Hippocampal formation (tissue), 2 donors: ENCODE results near the gene PAN3.
"Not testable (repeated sequence)": the region's sequence is repeated elsewhere in the genome, so short reads cannot be mapped to it uniquely, and the experiment has no call there.

Source experiments
- DNase-seq, 2 donors: peaks; one replicate each; lab custom pipeline; 2025; lab: John Stamatoyannopoulos, UW

The PAN3 gene

GRCh38 chr13:28136916-28137315, 1.4 kb upstream of the PAN3 start:
- DNase-seq: no peak

- DNase-seq: no peak
Measured at GRCh38 chr13:28137596-28137995, 749 bp upstream of the PAN3 start.

- peak; percentile 53 to 76 for DNase-seq
Measured at GRCh38 chr13:28138756-28139470, 568 bp downstream of the PAN3 start.

- no peak for DNase-seq
Measured at GRCh38 chr13:28140433-28141125, 2.2 kb downstream of the PAN3 start.

GRCh38 chr13:28141542-28141941, 3.2 kb downstream of the PAN3 start:
- DNase-seq: not testable (repeated sequence)

GRCh38 chr13:28145049-28145448, 6.7 kb downstream of the PAN3 start:
- no peak for DNase-seq

DNA sequence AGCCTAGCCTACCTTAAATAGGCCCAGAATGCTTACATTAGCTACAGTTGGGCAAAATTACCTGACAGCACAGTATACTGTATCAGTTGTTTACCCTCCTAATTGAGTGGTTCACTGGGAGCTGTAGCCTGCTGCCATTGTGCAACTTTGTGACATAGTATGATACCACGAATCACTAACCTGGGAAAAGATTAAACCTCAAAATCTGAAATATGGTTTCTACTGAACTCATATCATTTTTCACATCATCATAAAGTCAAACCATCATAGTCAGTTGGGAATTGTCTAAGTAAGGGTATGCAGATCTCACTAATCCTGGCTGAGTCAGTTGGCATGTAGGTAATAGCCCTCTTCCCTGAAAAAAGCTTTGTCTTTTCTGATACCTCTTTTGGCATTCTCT, 9.2 kb downstream of the PAN3 start:
- DNase-seq: no peak

GRCh38 chr13:28159057-28159456, 20.7 kb downstream of the PAN3 start:
- no peak for DNase-seq

DNA sequence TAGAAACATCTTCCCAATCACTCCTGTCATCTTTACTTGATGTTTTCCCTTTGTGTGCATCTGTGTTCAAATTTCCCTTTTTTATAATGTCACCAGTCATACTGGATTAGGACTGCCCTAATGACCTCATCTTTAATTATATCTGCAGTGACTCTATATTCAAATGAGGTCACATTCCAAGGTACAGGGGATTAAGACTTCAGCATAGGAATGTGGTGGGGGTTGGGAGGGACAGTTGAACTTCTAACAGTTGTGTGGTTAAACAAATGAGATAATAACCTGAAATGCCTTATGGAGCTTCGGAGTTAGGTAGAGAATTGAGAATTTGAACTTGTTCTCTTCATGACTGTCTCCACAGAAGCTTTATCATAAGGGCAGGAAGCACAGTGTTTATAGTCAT, 23.0 kb downstream of the PAN3 start:
- DNase-seq: no peak

DNA sequence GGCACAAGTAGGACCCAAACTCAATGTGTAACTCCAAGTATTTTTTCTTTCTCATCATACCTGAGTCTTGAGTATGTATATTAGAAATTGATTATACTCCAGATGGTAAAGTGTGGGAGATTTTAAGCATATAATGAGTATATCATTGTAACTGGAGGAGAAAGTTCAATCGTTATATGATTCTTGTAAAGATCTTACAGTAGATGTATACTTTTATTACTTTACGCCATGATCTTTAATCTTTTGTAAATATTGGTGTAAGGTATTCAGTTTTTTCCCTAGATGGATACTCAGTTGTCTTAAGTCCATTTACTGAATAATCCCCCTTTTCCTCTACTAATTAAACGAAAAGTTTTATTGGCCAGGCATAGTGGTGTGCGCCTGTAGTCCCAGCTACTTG, 25.2 kb downstream of the PAN3 start:
- DNase-seq: no peak

- DNase-seq: no peak
Measured at GRCh38 chr13:28166257-28166656, 27.9 kb downstream of the PAN3 start.

DNA sequence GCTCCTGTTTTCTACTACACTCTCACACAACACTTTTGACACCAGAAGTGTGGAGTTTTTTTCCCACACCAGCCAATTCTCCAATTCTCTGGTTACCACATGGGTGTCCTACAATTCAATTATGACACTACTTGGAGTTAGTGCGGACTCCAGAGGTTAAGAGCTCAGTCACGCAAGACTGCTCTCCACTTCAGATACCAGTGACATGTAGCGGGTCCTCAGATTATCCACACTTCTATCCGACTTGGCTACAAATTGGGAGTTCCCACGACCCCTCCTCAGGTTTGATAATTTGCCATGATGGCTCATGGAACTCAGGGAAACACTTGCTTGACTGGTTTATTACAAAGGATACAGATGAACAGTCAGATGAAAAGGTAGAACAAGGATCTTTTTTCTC, 32.9 kb downstream of the PAN3 start:
- no peak for DNase-seq

GRCh38 chr13:28172947-28173346, 34.6 kb downstream of the PAN3 start:
- DNase-seq: no peak

DNA sequence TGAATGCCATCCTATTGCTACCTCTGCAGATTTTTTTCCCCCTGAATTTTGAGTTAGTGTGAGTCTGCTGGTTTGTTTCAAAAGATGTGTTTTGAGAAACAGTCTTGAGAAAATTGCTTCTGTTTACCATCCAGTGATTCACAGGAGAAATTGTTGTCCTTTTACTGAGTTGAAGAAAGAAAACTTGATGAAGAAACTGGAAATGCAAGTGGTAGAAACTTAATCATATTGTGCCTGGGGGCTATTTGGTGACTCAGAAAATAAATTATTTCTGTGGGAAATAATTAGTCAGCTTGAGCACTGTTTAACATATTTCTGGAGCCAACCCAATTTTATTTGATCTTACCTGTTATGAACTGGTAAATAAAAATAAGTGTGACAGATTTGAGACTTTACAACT, 35.4 kb downstream of the PAN3 start:
- DNase-seq: no peak

DNA sequence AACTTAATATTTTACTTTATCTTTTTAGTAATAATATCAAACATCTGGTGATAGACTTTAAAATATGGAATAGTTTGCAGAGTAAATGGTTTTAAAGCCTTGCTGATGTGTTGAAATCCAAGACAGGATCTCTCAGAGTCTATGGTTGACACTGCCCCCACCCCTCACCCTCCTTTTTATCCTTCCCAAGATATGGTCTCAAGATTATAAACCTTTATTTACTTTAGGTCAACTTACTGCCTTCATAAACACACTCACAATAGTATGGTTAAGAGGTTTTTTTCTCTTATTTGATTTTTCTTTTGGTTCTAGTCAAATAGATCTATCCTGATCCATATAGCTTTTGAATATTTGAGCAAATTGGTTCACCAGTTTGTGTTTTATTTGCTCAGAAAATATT, 39.0 kb downstream of the PAN3 start:
- no peak for DNase-seq

DNA sequence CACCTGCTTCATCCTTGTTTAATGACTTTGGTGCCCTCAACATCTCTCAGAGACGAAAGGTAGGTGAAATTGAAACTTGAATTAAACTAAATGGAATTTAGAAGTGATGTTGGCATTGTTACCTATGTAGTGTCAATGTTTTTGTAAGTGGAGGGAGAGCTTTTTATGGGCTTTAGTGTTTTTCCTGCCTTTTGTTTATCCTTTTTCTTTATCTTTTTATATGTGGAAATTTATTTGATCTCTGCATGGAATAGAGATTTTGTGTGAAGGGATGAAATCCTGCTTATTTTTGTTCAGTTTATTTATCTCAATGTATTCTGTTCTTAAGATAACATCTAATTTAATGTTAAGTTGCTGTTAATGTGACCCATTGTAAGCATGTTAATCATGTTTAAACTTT, 39.5 kb downstream of the PAN3 start:
- DNase-seq: no peak

- DNase-seq: no peak
Measured at GRCh38 chr13:28179974-28180373, 41.6 kb downstream of the PAN3 start.

DNA sequence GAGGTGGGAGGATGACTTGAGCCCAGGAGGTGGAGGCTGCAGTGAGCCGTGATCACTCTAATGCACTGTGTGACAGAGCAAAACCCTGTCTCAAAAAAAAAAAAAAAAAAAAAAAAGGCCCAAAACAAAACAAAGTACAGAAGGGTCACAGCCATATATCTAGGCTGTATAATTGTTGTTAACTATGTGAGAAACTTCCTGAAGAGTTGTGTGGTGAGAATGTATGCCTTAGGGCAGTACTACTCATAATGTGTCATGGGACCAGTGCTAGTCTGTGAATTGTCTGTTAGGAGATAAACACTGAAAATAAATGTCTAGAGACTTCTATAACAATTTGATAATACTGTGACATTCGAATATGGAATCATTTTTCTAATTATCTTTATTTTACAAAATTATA, 43.1 kb downstream of the PAN3 start:
- no peak for DNase-seq

GRCh38 chr13:28185256-28185655, 46.9 kb downstream of the PAN3 start:
- no peak for DNase-seq

- no peak for DNase-seq
Measured at GRCh38 chr13:28199089-28199488, 60.7 kb downstream of the PAN3 start.

DNA sequence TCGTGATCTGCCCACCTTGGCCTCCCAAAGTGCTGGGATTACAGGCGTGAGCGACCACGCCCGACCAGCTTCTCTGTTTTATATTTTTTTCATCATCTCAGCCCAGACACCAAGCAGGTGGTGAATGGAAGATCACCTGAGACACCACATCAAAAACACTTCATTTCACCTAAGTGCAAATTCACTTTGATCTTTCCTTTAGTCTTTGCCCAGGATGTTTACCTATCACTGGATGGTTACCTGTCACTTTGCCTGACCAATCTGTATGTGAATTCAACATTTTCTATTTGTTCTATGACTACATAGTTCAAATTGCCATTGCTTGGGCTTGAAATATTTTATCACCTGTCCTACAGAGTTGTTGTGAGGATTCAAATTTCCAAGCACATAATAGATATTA, 65.7 kb downstream of the PAN3 start:
- DNase-seq: no peak

DNA sequence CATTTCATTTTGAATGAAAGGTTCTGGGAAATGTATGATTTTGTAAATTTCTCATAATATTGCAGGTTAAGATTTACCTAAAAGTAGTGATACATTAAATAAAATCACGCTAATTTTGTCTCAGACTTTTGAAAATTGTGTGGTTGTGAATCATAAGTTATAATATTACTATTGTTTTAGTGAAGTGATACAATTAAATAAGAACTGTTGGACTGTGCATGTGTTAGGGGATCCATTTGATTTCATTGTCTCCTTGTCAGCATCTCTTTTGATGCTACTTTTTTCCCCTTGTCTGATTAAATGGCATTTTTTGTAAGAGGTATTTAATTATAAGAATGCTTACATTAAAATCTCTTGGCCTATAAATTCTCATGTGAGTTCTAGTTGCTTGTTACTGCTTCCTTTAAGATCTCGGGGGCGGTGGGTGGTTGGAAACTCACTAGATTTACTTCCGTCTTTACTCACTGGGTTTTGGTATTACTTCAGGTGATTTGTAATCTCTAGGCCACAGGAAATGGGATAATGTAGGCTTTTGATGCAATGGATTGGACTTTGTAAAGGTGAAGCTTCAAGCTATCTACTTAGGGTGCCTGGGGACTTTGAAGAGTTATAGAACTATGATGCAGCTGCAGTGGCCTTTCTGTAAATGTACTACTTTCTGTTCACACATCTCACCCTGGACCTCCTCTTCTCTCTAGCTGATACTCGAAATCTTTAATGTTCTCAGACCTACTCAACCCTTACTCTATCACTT, 66.5 kb downstream of the PAN3 start:
- no peak for DNase-seq

GRCh38 chr13:28218679-28219078, 80.3 kb downstream of the PAN3 start:
- peak in 1 of 2 donors; percentile 10 for DNase-seq
